Measurements from ENCODE around the gene GCNT4.

Gene GCNT4

DNA sequence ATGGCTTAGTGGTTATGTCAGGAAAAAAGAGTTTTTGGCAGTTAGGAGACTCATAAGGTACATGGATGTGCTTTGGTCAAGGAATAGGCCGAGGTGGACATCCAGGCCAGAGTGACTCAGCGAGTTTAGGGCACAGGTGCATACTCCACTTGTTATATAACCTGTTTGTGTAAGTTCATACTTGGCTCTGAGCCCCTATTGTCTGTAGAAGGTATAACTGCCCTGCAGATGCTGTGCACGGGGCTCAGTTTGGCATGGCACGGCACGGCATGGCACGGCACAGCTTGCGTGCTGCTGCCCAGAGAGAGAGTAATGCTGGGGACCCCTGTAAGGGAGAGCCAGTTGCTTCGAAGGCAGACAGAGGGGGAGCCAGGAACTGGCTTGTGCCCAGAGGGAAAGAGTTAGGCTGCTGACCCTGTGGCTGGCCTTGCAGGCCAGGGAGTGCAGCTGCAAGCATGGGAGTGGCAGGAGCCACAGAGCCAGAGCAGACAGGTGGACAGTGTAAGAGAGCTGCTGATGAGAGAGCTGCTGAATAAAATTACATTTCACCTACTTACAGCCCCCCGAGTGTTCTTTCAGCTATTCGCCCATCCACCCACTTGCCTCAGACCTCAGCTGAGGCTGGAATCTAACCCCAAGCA, 32.2 kb downstream of the GCNT4 start:
- TF ChIP-seq, protein P1, sequence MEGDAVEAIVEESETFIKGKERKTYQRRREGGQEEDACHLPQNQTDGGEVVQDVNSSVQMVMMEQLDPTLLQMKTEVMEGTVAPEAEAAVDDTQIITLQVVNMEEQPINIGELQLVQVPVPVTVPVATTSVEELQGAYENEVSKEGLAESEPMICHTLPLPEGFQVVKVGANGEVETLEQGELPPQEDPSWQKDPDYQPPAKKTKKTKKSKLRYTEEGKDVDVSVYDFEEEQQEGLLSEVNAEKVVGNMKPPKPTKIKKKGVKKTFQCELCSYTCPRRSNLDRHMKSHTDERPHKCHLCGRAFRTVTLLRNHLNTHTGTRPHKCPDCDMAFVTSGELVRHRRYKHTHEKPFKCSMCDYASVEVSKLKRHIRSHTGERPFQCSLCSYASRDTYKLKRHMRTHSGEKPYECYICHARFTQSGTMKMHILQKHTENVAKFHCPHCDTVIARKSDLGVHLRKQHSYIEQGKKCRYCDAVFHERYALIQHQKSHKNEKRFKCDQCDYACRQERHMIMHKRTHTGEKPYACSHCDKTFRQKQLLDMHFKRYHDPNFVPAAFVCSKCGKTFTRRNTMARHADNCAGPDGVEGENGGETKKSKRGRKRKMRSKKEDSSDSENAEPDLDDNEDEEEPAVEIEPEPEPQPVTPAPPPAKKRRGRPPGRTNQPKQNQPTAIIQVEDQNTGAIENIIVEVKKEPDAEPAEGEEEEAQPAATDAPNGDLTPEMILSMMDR (IDR thresholded peaks at IDR 0.05; ENCODE audit: low read depth, low read length), result no peak
- no peak for DNase-seq (ENCODE audit: low read depth in 2 of 2)
- no peak overlapping the region for H3K4me3 ChIP-seq (replicated peaks in 1 of 2; ENCODE audit: low read depth in 2 of 2, low read length in 2 of 2)

DNA sequence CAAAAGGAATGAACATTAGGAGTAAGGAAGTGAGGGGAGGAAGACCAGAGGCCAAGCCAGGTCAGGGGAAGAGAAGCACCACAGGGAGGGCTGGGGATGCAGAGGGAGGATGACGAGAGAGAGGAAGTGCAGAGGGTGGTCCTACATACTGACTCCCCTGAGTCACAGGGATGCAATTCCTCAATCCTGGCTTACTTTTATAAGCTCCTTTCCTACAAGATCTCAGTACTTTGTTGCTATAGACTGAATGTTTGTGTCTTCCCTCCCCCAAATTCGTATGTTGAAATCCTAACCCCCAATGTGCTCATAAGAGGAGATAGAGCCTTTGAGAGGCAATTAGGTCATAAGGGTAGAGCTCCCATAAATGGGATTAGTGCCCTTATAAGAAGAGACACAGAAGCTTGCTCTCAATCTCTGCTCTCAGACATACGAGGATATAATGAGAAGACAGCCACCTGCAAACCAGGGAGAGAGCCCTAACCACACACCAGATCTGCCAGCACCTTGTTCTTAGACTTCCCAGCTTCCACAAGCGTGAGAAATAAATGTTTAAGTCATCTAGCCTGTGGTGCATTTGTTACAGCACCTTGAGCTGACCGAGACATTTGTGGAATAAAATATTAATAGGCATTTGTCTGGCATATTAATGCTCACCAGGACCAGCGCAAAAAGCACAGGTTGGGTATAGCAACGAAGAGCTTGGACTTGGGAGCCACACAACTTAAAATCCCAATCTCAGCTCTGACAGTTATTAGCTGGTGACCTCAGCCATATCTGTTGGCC, 33.4 kb downstream of the GCNT4 start:
- H3K4me3 ChIP-seq (replicated peaks in 1 of 2; ENCODE audit: low read depth in 2 of 2, low read length in 2 of 2), result no peak overlapping the region
- TF ChIP-seq, protein P1 (IDR thresholded peaks at IDR 0.05; ENCODE audit: low read depth, low read length), result no peak

DNA sequence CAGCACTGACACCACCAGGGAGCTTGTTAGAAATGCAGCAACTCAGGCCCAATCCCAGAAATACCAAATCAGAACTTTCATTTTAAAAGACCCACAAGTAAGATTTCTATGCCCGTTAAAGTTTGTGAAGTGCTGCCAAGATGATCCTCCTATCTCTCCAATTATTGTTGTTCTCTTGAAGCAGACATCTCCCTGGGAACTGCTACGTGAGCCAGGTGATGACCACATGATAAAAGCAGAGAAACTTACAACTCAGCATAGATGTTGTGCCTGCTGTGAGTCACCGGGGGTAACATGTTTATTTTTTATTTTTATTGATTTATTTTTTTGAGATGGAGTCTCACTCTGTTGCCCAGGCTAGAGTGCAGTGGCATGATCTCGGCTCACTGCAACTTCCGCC, 34.4 kb downstream of the GCNT4 start:
- TF ChIP-seq, protein P1 (IDR thresholded peaks at IDR 0.05; ENCODE audit: low read depth, low read length), result no peak
- no peak overlapping the region for H3K4me3 ChIP-seq (replicated peaks in 1 of 2; ENCODE audit: low read depth in 2 of 2, low read length in 2 of 2)
- no peak for DNase-seq (ENCODE audit: low read depth in 2 of 2)

More for the DNA sequence above, 33.4 kb downstream of the GCNT4 start:
- no peak for DNase-seq (ENCODE audit: low read depth in 2 of 2)

DNA sequence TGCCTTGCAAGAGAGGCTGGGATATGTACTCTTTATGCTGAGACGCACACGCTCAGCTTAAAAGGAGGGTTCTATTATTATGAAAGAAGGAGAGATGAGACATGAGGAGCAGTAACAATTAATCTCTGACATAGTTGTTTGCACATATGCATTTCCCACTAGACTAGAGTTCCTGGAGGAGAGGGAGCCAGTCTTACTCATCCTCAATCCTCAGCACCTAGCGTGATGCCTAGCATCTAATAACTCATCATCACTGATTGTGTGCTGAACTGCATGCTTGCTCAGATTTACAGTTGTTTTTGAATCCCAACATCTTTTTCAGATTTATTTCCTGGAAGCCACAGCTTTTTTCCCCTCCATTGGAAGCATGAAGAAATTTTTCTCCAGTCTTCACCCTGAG, 35.5 kb downstream of the GCNT4 start:
- DNase-seq (ENCODE audit: low read depth in 2 of 2), result no peak
- no peak overlapping the region for H3K4me3 ChIP-seq (replicated peaks in 1 of 2; ENCODE audit: low read depth in 2 of 2, low read length in 2 of 2)
- TF ChIP-seq, protein P1 (IDR thresholded peaks at IDR 0.05; ENCODE audit: low read depth, low read length), result no peak

DNA sequence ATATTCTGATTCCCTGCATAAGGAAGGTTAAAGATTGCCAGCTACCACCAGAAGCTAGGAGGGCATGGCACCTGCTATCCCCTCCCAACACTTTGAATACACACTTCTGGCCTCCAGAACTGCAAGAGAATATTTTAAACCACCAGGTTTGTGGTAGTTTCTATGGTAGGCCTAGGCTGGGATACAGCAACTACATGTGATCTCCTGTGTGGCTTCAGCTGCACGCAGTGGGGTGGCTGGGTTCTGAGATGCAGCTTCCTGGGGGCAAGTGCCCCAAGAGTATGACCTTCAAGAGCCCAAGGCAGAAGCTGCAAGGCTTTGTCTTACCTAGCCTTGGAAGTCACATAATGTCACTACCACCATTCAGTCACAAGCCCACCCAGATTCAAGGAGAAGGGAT, 39.6 kb downstream of the GCNT4 start:
- no peak for DNase-seq (ENCODE audit: low read depth in 2 of 2)
- H3K4me3 ChIP-seq (replicated peaks in 1 of 2; ENCODE audit: low read depth in 2 of 2, low read length in 2 of 2), result no peak overlapping the region
- TF ChIP-seq, protein P1 (IDR thresholded peaks at IDR 0.05; ENCODE audit: low read depth, low read length), result no peak

DNA sequence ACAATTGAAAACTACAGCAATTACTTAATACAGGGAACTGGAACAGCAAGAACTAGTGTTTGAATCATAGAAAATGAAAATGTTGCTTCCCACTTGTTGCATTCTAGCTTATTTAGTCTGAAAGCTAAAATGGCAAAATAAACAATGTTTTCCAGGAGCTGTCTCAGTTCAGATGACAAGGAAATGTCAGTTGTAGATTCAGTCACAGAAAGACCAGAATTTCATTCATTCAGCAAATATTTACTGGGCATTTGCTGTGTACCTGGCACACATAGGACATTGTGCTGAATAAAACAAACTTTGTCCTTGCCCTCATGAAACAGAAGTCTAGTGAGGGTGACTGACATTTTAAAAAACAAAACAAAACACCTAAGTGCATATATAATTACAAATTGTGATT, 41.5 kb downstream of the GCNT4 start:
- DNase-seq (ENCODE audit: low read depth in 2 of 2), result no peak
- H3K4me3 ChIP-seq (replicated peaks in 1 of 2; ENCODE audit: low read depth in 2 of 2, low read length in 2 of 2), result no peak overlapping the region
- TF ChIP-seq, protein P1 (IDR thresholded peaks at IDR 0.05; ENCODE audit: low read depth, low read length), result no peak

Data from cardiac fibroblast (primary cell).